HFF-Myc (cell line): ENCODE measurements around the gene DCAF15.
"Not testable (repeated sequence)": the region's sequence is repeated elsewhere in the genome, so short reads cannot be mapped to it uniquely, and the experiment has no call there.

Source experiments
- DNase-seq: peaks from one replicate; pipeline ENCODE4 v3.0.0-alpha.2; 2011; ENCODE audit warnings: low read depth; ENCODE audit errors: extremely low read depth
- H3K4me3 ChIP-seq: replicated peaks from 2 replicates; pipeline ENCODE4 v1.5.1; 2011; ENCODE audit warnings: low read depth, mild to moderate bottlenecking, control low read depth, low read length
- CTCF ChIP-seq: IDR thresholded peaks from 2 replicates; pipeline ENCODE4 v1.5.1; 2012; ENCODE audit warnings: mild to moderate bottlenecking, low read depth, low read length, control low read depth; ENCODE audit errors: missing control alignments

DCAF15 gene

DNA sequence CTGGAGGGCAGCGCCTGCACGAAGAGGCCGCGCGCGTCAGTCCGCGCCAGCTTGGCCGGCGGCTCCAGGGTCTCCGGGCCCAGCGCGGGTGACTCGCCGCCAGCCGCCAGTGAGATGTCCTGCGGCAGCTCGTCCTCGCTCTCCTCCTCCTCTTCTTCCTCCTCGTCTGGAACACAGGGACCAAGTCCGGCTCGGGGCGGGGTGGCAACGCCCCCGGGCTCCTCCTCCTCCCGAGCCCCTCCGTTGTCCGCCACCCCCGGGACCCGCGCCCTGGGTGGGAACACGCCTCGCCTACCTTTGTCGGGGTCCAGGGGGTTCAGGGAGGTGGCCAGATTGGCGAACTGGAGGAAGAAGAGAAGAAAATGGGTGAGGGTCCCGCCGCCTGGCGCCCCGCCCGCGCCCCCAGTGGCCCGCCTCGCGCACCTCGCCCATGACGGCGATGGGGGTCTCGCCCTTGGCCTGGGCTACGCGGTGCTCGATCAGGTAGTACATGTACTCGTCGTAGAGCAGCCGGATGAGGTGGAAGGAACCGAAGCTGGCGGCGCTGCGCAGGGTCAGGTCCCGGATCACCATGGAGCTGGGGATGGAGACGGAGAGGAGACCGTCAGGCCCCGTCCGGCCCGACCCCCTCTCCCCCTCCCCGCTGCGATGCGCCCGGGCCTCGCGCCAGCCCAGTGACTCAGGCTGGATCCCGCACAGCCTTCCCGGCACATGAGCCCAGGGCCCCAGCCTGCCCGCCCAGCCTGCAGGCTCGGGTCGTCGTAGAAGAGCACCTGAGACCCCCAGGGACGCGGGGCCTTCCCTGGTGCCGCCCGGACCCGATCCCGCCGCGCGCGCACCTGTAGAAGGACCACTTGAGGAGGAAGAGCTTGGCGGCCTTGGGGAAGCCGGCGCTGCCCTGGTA is 10.6 kb downstream of the DCAF15 start:
- TF ChIP-seq CTCF: no peak
- no peak for DNase-seq
- H3K4me3 ChIP-seq: no peak overlapping the region

GRCh38 chr19:13963603-13964105 is 11.3 kb downstream of the DCAF15 start:
- no peak for DNase-seq
- H3K4me3 ChIP-seq: no peak overlapping the region
- no peak for TF ChIP-seq CTCF

GRCh38 chr19:13964776-13965175 is 12.5 kb downstream of the DCAF15 start:
- TF ChIP-seq CTCF: no peak
- no peak overlapping the region for H3K4me3 ChIP-seq
- no peak for DNase-seq

- H3K4me3 ChIP-seq: no peak overlapping the region
- DNase-seq: no peak
- no peak for TF ChIP-seq CTCF
Observed at GRCh38 chr19:13965377-13965896, 13.1 kb downstream of the DCAF15 start.

GRCh38 chr19:13965926-13966683 is 13.8 kb downstream of the DCAF15 start:
- no peak overlapping the region for H3K4me3 ChIP-seq
- no peak for TF ChIP-seq CTCF
- no peak for DNase-seq

DNA sequence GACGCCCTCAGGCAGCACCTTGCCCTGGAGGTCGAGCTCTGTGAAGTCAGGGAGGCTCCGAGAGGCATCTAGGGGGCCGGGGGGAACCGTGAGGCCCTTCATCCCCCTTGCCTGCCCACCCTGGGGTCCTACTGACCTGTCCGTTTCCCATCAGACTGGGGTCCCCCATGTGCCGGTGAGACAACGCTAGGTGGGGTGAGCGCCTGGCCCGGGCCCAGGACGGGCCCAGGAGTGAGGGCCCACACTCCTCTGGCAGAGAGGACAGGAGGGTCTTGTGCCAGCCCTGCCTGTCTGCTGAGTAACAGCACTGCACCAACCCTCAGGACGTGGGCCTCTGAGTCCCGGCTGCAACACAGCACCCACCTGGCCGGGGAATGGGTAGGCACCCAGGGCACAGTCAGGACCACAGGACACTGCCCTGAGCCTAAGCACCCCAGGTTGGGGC is 14.4 kb downstream of the DCAF15 start:
- H3K4me3 ChIP-seq: no peak overlapping the region
- no peak for DNase-seq
- no peak for TF ChIP-seq CTCF

DNA sequence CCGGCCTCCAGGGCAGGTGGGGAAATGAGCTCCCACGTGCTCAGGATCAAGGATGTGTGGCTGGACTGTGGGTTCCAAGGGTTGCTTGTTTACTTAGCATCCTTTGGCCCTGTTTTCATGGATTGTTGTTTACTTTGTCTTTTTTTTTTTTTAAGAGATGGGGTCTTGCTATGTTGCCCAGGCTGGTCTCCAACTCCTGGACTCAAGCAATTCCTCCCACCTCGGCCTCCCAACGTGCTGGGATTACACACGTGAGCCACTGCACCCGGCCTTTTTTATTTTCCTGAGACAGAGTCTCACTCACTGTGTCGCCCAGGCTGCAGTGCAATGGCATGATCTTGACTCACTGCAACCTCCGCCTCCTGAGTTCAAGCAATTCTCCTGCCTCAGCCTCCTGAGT is 14.9 kb downstream of the DCAF15 start:
- H3K4me3 ChIP-seq, DNase-seq: not testable (repeated sequence)
